GM10248 (cell line): ENCODE data around the gene HEXD.

Experiments used
- CTCF ChIA-PET: fragments of 300-600 bp; sonication (Branson Sonifier 250); formaldehyde crosslinking; extraction: SDS; loops from one replicate; lab custom pipeline; 2021; ENCODE audit warnings: antibody characterized with exemption; lab: Yijun Ruan, JAX
- POLR2A ChIA-PET: fragments of 350-650 bp; sonication (Branson Sonifier 250); formaldehyde crosslinking; extraction: SDS; loops from one replicate; lab custom pipeline; 2020; ENCODE audit warnings: antibody characterized with exemption; lab: Yijun Ruan, JAX
- DNase-seq: peaks from one replicate; pipeline ENCODE4 v3.0.0; 2012; ENCODE audit errors: extremely low spot score
- CTCF ChIP-seq: IDR thresholded peaks from 2 replicates; pipeline ENCODE4 v1.5.1; 2012; ENCODE audit warnings: mild to moderate bottlenecking, low read depth; ENCODE audit errors: extremely low read depth, missing control alignments, control extremely low read depth

HEXD gene

DNA sequence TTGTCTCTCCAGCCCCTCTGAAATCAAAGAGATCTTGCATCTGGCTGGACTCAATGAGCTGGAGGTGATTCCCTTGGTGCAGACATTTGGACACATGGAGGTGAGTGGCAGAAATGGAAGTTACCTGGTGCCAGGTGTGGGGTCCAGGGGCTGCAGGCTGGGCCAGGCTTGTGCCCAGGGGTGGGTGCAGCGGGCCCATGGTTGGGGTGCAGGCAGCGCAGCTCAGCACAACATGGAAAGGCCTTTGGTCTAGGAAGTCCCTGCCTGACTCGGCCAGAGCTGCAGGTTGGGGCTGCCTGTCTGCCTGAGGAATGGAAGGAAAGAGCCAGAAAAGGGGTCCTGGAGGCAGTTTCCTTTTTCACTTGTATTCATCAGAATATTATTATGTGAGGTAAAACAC is 10.4 kb downstream of the HEXD start:
- POLR2A ChIA-PET, result no interaction called here
- CTCF ChIA-PET, result interaction anchor here (1.7 kb wide), 1 partner anchor 9 kb away, joined by 5 read pairs; no protein-coding TSS in a partner anchor
- no peak for TF ChIP-seq CTCF
- DNase-seq, result no peak

- no peak for DNase-seq
- no peak for TF ChIP-seq CTCF
- CTCF ChIA-PET, result interaction anchor here (1.2 to 1.7 kb wide), 2 partner anchors 11 to 122 kb away, joined by 3 to 5 read pairs; no protein-coding TSS in a partner anchor
- POLR2A ChIA-PET, result no interaction called here
These were observed 11.7 kb downstream of the HEXD start for GRCh38 chr17:82429824-82430223.

DNA sequence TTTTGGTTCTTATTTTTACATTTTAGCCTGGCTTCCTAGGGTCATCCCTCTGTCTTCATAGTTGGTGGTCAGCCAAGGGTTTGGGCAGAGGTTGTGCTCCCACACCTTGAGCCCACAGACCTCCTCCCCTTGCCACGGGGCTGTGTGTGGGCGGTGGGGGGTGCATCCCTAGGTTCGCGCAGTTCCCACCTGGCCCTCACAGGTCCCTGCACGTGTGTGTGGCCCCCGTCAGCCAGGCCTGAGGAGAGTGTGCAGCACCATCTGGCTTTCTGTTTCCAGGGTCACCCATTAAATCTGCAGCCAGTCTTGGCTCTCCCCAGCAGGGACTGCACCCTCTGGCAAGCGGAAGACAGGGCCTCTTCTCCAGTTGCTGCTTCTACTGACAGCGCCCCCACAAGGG is 13.9 kb downstream of the HEXD start:
- CTCF ChIA-PET, result interaction anchor here (1.0 to 1.3 kb wide), 2 partner anchors 9 to 111 kb away, joined by 3 read pairs; no protein-coding TSS in a partner anchor
- TF ChIP-seq CTCF, result no peak
- DNase-seq, result no peak
- POLR2A ChIA-PET, result no interaction called here

GRCh38 chr17:82433560-82434215 is 15.5 kb downstream of the HEXD start:
- POLR2A ChIA-PET, result no interaction called here
- no peak for DNase-seq
- TF ChIP-seq CTCF, result no peak
- CTCF ChIA-PET, result no interaction called here

- CTCF ChIA-PET, result interaction anchor here (0.9 kb wide), 1 partner anchor 8 kb away, joined by 3 read pairs; no protein-coding TSS in a partner anchor
- TF ChIP-seq CTCF, result no peak
- DNase-seq, result no peak
- POLR2A ChIA-PET, result no interaction called here
These were observed 16.0 kb downstream of the HEXD start for GRCh38 chr17:82434216-82434565.

DNA sequence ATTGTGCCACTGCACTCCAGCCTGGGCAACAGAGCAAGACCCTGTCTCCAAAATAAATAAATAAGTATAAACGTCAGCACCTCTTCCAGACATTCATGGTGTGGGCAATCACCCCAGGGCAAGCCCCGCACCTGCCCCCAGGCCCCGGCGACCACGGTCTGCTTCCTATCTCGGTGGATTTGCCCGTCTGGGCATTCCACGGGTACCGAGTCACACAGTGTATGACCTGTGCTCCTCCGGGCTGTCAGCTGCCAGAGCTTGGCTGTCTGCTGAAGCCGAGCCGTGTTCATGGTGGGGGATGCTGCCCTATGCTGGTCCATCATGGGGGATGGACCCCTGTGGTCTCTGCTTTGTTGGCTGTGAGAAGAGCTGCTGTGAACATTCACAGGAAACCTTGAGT is 17.0 kb downstream of the HEXD start:
- ChIA-PET CTCF (interaction anchor here (0.9 to 1.5 kb wide), 2 partner anchors 9 to 10 kb away, joined by 3 to 4 read pairs; no protein-coding TSS in a partner anchor), POLR2A (interaction anchor here (0.6 kb wide), 1 partner anchor 13 kb away, joined by 3 read pairs; no protein-coding TSS in a partner anchor)
- DNase-seq, result no peak
- no peak for TF ChIP-seq CTCF
